Measurements from ENCODE around the gene CEBPB.

DNA sequence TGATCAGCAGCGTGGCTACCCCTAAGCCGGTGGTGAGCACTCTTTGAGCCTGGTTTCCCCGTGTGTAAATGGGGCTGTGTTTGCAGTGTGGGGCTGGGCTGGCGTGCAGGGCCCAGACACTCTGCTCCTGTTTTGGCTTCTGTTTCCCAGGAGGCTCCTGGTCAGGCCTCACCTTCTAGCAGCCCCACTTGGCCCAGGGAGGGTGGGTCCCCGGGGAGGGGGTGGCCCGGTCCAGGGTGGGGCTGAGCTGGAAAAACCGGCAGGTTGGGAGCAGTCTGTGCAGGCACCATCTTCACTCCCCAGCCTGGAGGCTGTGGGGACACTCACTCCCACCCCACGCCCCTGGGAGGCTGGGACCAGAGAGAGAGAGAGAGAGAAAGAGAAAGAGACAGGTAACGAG lies 25.3 kb downstream of the CEBPB start:
- TF ChIP-seq, protein P1, sequence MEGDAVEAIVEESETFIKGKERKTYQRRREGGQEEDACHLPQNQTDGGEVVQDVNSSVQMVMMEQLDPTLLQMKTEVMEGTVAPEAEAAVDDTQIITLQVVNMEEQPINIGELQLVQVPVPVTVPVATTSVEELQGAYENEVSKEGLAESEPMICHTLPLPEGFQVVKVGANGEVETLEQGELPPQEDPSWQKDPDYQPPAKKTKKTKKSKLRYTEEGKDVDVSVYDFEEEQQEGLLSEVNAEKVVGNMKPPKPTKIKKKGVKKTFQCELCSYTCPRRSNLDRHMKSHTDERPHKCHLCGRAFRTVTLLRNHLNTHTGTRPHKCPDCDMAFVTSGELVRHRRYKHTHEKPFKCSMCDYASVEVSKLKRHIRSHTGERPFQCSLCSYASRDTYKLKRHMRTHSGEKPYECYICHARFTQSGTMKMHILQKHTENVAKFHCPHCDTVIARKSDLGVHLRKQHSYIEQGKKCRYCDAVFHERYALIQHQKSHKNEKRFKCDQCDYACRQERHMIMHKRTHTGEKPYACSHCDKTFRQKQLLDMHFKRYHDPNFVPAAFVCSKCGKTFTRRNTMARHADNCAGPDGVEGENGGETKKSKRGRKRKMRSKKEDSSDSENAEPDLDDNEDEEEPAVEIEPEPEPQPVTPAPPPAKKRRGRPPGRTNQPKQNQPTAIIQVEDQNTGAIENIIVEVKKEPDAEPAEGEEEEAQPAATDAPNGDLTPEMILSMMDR (IDR thresholded peaks at IDR 0.05), result no peak
- no peak for TF ChIP-seq POLR2A (IDR thresholded peaks at IDR 0.05)

Data from heart left ventricle (tissue), 13 donors.